ENCODE results near the gene MRPL51.
"Not testable (repeated sequence)": the region's sequence is repeated elsewhere in the genome, so short reads cannot be mapped to it uniquely, and the experiment has no call there.

MRPL51 gene

GRCh38 chr12:6477601-6478377, 15.3 kb downstream of the MRPL51 start:
- DNase-seq: not testable (repeated sequence)

GRCh38 chr12:6476489-6476888, 16.6 kb downstream of the MRPL51 start:
- no peak for DNase-seq

GRCh38 chr12:6475233-6475975, 17.7 kb downstream of the MRPL51 start:
- DNase-seq: not testable (repeated sequence)

GRCh38 chr12:6472491-6472890, 20.6 kb downstream of the MRPL51 start:
- DNase-seq: no peak

- no peak for DNase-seq
Measured at GRCh38 chr12:6471989-6472360, 21.1 kb downstream of the MRPL51 start.

- peak; percentile 96 for DNase-seq
Measured at GRCh38 chr12:6470375-6471163, 22.5 kb downstream of the MRPL51 start, which contains the start of gene VAMP1. VAMP1 (minus strand) TSS chr12:6470677; CDS start chr12:6470531, 146 bp downstream.

- no peak for DNase-seq
Measured at GRCh38 chr12:6469609-6470374, 23.3 kb downstream of the MRPL51 start.

GRCh38 chr12:6469092-6469491, 24.0 kb downstream of the MRPL51 start:
- no peak for DNase-seq

GRCh38 chr12:6468283-6468575, 24.8 kb downstream of the MRPL51 start:
- DNase-seq: no peak

- DNase-seq: not testable (repeated sequence)
Measured at GRCh38 chr12:6467571-6468282, 25.3 kb downstream of the MRPL51 start.

- not testable (repeated sequence) for DNase-seq
Measured at GRCh38 chr12:6466751-6467150, 26.3 kb downstream of the MRPL51 start.

GRCh38 chr12:6466184-6466573, 26.9 kb downstream of the MRPL51 start:
- no peak for DNase-seq

GRCh38 chr12:6465467-6466183, 27.4 kb downstream of the MRPL51 start:
- DNase-seq: peak; percentile 78

- no peak for DNase-seq
Measured at GRCh38 chr12:6464531-6464930, 28.5 kb downstream of the MRPL51 start.

- DNase-seq: no peak
Measured at GRCh38 chr12:6463858-6464257, 29.2 kb downstream of the MRPL51 start.

- no peak for DNase-seq
Measured at GRCh38 chr12:6463216-6463615, 29.8 kb downstream of the MRPL51 start.

- no peak for DNase-seq
Measured at GRCh38 chr12:6462234-6462995, 30.6 kb downstream of the MRPL51 start.

- no peak for DNase-seq
Measured at GRCh38 chr12:6461401-6462233, 31.4 kb downstream of the MRPL51 start.

GRCh38 chr12:6460751-6461371, 32.2 kb downstream of the MRPL51 start:
- DNase-seq: no peak

Measured in NCI-H2107 (cell line).